ENCODE results near the gene UQCC2. TPM values are rescaled to one million over a fixed set of nuclear protein-coding genes. Genes with fewer than 3 reads are reported as not detected.

Gene UQCC2
- total and polyA plus RNA-seq, 4 donors, result 14.7 to 48.2 (median 21.8) TPM

DNA sequence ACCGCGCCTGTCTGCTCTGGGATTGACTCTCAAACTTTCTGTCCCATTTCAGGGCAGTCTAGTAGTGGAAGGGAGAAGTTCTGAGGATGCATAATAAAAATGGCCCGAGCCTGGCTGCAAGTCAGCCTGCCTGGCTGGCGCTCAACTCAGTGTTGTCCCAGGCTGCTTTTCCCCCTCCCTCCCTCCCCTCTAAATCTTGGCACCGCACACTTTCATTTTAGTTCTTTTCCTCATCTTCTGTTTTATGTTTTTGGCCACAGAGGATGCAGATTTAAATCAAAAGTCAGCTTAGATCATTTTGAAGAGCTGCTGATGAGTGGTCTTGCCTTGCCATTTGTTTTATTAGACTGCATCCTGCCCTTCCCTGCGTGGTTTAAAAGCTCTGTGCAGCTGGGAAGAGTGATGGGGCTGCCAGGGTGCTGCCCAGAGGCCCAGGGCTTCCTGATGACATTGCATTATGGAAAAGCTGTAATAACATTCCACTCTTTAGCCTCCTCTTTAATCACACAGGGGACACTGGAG, 6.5 kb upstream of the UQCC2 start:
- H3K4me3 ChIP-seq (ENCODE audit: low read length in 2 of 2), result no peak overlapping the region
- no peak overlapping the region for H3K27ac ChIP-seq (ENCODE audit: low read depth in 1 of 2, low read length in 2 of 2)
- no peaks in the 10 kb centered on the region for H3K9me3 ChIP-seq (ENCODE audit: control insufficient read depth, low read length)
- no peaks in the 10 kb centered on the region for H3K27me3 ChIP-seq (ENCODE audit: control insufficient read depth in 1 of 2, insufficient read depth in 2 of 2, low read length in 1 of 2)
- intact Hi-C loops (cut with DNase I), result no loop called here
- WGBS, 2 donors, result 8 to 11% methylated on average over 6 of the region's 6 CpGs
- peak; percentile 58 for ATAC-seq (ENCODE audit: low FRiP score)
- no peaks in the 10 kb centered on the region for H3K4me1 ChIP-seq (ENCODE audit: control insufficient read depth in 1 of 2, insufficient read depth in 2 of 2, low read length in 2 of 2)
- DNase-seq, result no peak
- no peaks in the 10 kb centered on the region for H3K36me3 ChIP-seq (ENCODE audit: control insufficient read depth in 1 of 2, insufficient read depth in 2 of 2, low read length in 1 of 2)

- WGBS, 2 donors, result 85 to 89% methylated on average over 8 of the region's 8 CpGs
- Histone ChIP-seq H3K4me3 (ENCODE audit: low read length in 2 of 2) (no peak overlapping the region), H3K4me1 (ENCODE audit: control insufficient read depth in 1 of 2, insufficient read depth in 2 of 2, low read length in 2 of 2) (no peaks in the 10 kb centered on the region), H3K9me3 (ENCODE audit: control insufficient read depth, low read length) (no peaks in the 10 kb centered on the region), H3K27me3 (ENCODE audit: control insufficient read depth in 1 of 2, insufficient read depth in 2 of 2, low read length in 1 of 2) (no peaks in the 10 kb centered on the region), H3K27ac (ENCODE audit: low read depth in 1 of 2, low read length in 2 of 2) (no peak overlapping the region), H3K36me3 (ENCODE audit: control insufficient read depth in 1 of 2, insufficient read depth in 2 of 2, low read length in 1 of 2) (no peaks in the 10 kb centered on the region)
- no peak for ATAC-seq (ENCODE audit: low FRiP score)
- no peak for DNase-seq
- intact Hi-C loops (cut with DNase I), result no loop called here
Measured at GRCh38 chr6:33716890-33717632, 5.6 kb upstream of the UQCC2 start.

- no peak for ATAC-seq (ENCODE audit: low FRiP score)
- H3K4me1 ChIP-seq (ENCODE audit: control insufficient read depth in 1 of 2, insufficient read depth in 2 of 2, low read length in 2 of 2), result no peaks in the 10 kb centered on the region
- no peak overlapping the region for H3K4me3 ChIP-seq (ENCODE audit: low read length in 2 of 2)
- H3K9me3 ChIP-seq (ENCODE audit: control insufficient read depth, low read length), result no peaks in the 10 kb centered on the region
- no peak overlapping the region for H3K27ac ChIP-seq (ENCODE audit: low read depth in 1 of 2, low read length in 2 of 2)
- H3K36me3 ChIP-seq (ENCODE audit: control insufficient read depth in 1 of 2, insufficient read depth in 2 of 2, low read length in 1 of 2), result no peaks in the 10 kb centered on the region
- H3K27me3 ChIP-seq (ENCODE audit: control insufficient read depth in 1 of 2, insufficient read depth in 2 of 2, low read length in 1 of 2), result no peaks in the 10 kb centered on the region
- intact Hi-C loops (cut with DNase I), result no loop called here
- 85 to 92% methylated on average over 7 of the region's 7 CpGs for WGBS, 2 donors
- DNase-seq, result no peak
Measured at GRCh38 chr6:33716379-33716778, 4.9 kb upstream of the UQCC2 start.

DNA sequence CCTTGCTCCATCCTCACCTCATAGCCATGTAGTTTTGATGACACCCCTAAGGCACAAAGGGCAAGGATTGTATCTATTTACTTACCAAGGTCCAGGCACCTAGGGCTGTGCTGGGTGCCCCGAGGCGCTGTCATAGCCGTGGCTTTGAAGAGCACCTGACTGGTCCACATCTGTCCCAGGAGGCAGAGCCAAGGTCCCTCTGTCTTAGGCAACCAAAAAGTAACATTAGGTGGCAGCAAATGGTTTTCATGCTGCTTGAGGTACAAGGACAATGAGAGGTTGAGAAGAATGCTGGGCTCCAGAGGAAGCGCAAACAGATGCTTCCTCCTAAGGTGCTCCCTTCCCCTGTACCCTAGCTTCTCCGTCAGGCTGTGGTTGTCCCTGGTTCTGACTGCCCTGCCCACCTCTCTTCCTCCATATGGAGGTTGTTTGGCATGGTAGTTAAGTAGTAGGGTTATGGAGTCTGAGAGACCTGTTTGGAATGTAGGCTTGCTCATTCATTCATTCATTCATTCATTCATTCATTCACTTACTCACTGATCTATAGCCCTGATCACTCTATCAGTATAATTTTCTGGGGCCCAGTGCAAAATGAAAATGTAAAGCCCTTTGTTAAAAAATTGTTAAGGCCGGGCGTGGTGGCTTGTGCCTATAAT, 3.0 kb upstream of the UQCC2 start:
- WGBS, 2 donors, result 89 to 92% methylated on average over 7 of the region's 7 CpGs
- H3K9me3 ChIP-seq (ENCODE audit: control insufficient read depth, low read length), result no peaks in the 10 kb centered on the region
- intact Hi-C loops (cut with DNase I), result loop anchor here in 1 of 2 donors (5.0 kb wide), 1 partner anchor 73 kb away; the partner anchor contains the start of gene LEMD2
- no peaks in the 10 kb centered on the region for H3K27me3 ChIP-seq (ENCODE audit: control insufficient read depth in 1 of 2, insufficient read depth in 2 of 2, low read length in 1 of 2)
- H3K4me3 ChIP-seq (ENCODE audit: low read length in 2 of 2), result no peak overlapping the region
- ATAC-seq (ENCODE audit: low FRiP score) (no peak), DNase-seq (no peak)
- H3K27ac ChIP-seq (ENCODE audit: low read depth in 1 of 2, low read length in 2 of 2), result no peak overlapping the region
- H3K36me3 ChIP-seq (ENCODE audit: control insufficient read depth in 1 of 2, insufficient read depth in 2 of 2, low read length in 1 of 2), result no peaks in the 10 kb centered on the region
- no peaks in the 10 kb centered on the region for H3K4me1 ChIP-seq (ENCODE audit: control insufficient read depth in 1 of 2, insufficient read depth in 2 of 2, low read length in 2 of 2)

- Histone ChIP-seq H3K36me3 (ENCODE audit: control insufficient read depth in 1 of 2, insufficient read depth in 2 of 2, low read length in 1 of 2) (no peaks in the 10 kb centered on the region), H3K4me1 (ENCODE audit: control insufficient read depth in 1 of 2, insufficient read depth in 2 of 2, low read length in 2 of 2) (no peaks in the 10 kb centered on the region), H3K9me3 (ENCODE audit: control insufficient read depth, low read length) (no peaks in the 10 kb centered on the region), H3K4me3 (ENCODE audit: low read length in 2 of 2) (no peak overlapping the region), H3K27ac (ENCODE audit: low read depth in 1 of 2, low read length in 2 of 2) (no peak overlapping the region), H3K27me3 (ENCODE audit: control insufficient read depth in 1 of 2, insufficient read depth in 2 of 2, low read length in 1 of 2) (no peaks in the 10 kb centered on the region)
- DNase-seq (no peak), ATAC-seq (ENCODE audit: low FRiP score) (no peak)
- WGBS, 2 donors, result 60 to 81% methylated on average over 2 of the region's 2 CpGs
- intact Hi-C loops (cut with DNase I), result loop anchor here in 1 of 2 donors (5.0 kb wide), 1 partner anchor 74 kb away; the partner anchor contains the start of gene LEMD2
Measured at GRCh38 chr6:33713786-33714185, 2.3 kb upstream of the UQCC2 start.

DNA sequence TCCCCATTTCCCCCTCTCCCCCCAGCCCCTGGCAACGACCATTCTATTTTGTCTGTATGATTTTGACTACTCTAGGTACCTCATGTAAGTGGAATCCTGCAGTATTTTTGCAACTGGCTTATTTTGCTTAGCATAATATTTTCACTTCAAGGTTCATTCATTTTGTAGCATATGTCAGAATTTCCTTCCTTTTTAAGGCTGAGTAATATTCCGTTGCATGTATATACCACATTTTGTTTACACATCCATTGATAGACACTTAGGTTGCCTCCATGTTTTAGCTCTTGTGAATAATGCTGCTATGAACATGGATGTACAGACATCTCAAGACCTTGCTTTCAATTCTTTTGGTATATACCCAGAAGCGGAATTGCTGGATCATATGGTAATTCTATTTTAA, 1.4 kb upstream of the UQCC2 start:
- DNase-seq (no peak), ATAC-seq (ENCODE audit: low FRiP score) (no peak)
- Histone ChIP-seq H3K4me3 (ENCODE audit: low read length in 2 of 2) (no peak overlapping the region), H3K27ac (ENCODE audit: low read depth in 1 of 2, low read length in 2 of 2) (no peak overlapping the region), H3K9me3 (ENCODE audit: control insufficient read depth, low read length) (no peaks in the 10 kb centered on the region), H3K4me1 (ENCODE audit: control insufficient read depth in 1 of 2, insufficient read depth in 2 of 2, low read length in 2 of 2) (no peaks in the 10 kb centered on the region), H3K36me3 (ENCODE audit: control insufficient read depth in 1 of 2, insufficient read depth in 2 of 2, low read length in 1 of 2) (no peaks in the 10 kb centered on the region), H3K27me3 (ENCODE audit: control insufficient read depth in 1 of 2, insufficient read depth in 2 of 2, low read length in 1 of 2) (no peaks in the 10 kb centered on the region)
- intact Hi-C loops (cut with DNase I), result loop anchor here in 1 of 2 donors (5.0 kb wide), 1 partner anchor 74 kb away; the partner anchor contains the start of gene LEMD2
- 43 to 63% methylated on average over 3 of the region's 3 CpGs for WGBS, 2 donors

- H3K9me3 ChIP-seq (ENCODE audit: control insufficient read depth, low read length), result no peaks in the 10 kb centered on the region
- no peaks in the 10 kb centered on the region for H3K27me3 ChIP-seq (ENCODE audit: control insufficient read depth in 1 of 2, insufficient read depth in 2 of 2, low read length in 1 of 2)
- no peaks in the 10 kb centered on the region for H3K36me3 ChIP-seq (ENCODE audit: control insufficient read depth in 1 of 2, insufficient read depth in 2 of 2, low read length in 1 of 2)
- ATAC-seq (ENCODE audit: low FRiP score), result no peak
- no peak overlapping the region for H3K27ac ChIP-seq (ENCODE audit: low read depth in 1 of 2, low read length in 2 of 2)
- no peaks in the 10 kb centered on the region for H3K4me1 ChIP-seq (ENCODE audit: control insufficient read depth in 1 of 2, insufficient read depth in 2 of 2, low read length in 2 of 2)
- peak overlapping the region; percentile 71 to 86 for H3K4me3 ChIP-seq (ENCODE audit: low read length in 2 of 2)
- intact Hi-C loops (cut with DNase I), result loop anchor here in 1 of 2 donors (5.0 kb wide), 1 partner anchor 77 kb away; the partner anchor contains the start of gene LEMD2
- DNase-seq, result no peak
- WGBS, 2 donors, result 84 to 88% methylated on average over 15 of the region's 15 CpGs
Measured at GRCh38 chr6:33710296-33711121, 991 bp downstream of the UQCC2 start.

GRCh38 chr6:33709605-33710295, 1.8 kb downstream of the UQCC2 start:
- ATAC-seq (ENCODE audit: low FRiP score) (no peak), DNase-seq (no peak)
- no peak overlapping the region for H3K4me3 ChIP-seq (ENCODE audit: low read length in 2 of 2)
- intact Hi-C loops (cut with DNase I), result loop anchor here in 1 of 2 donors (5.0 kb wide), 1 partner anchor 78 kb away; the partner anchor contains the start of gene LEMD2
- H3K4me1 ChIP-seq (ENCODE audit: control insufficient read depth in 1 of 2, insufficient read depth in 2 of 2, low read length in 2 of 2), result no peaks in the 10 kb centered on the region
- H3K27me3 ChIP-seq (ENCODE audit: control insufficient read depth in 1 of 2, insufficient read depth in 2 of 2, low read length in 1 of 2), result no peaks in the 10 kb centered on the region
- H3K27ac ChIP-seq (ENCODE audit: low read depth in 1 of 2, low read length in 2 of 2), result no peak overlapping the region
- no peaks in the 10 kb centered on the region for H3K9me3 ChIP-seq (ENCODE audit: control insufficient read depth, low read length)
- no peaks in the 10 kb centered on the region for H3K36me3 ChIP-seq (ENCODE audit: control insufficient read depth in 1 of 2, insufficient read depth in 2 of 2, low read length in 1 of 2)
- 93 to 95% methylated on average over 10 of the region's 10 CpGs for WGBS, 2 donors

All from aorta (tissue), 5 donors.